HG03135 (cell line): ENCODE results near the gene USH2A.
A peak's percentile ranks its signal among the peaks of the same experiment; 100 is the strongest.

Experiments
- ATAC-seq: cut with Tn5 transposase; IDR thresholded peaks from one replicate; pipeline ENCODE4 v1.9.1; 2021; ENCODE audit warnings: mild to moderate bottlenecking, moderate library complexity; ENCODE audit not compliant: unreplicated experiment

The USH2A gene

DNA sequence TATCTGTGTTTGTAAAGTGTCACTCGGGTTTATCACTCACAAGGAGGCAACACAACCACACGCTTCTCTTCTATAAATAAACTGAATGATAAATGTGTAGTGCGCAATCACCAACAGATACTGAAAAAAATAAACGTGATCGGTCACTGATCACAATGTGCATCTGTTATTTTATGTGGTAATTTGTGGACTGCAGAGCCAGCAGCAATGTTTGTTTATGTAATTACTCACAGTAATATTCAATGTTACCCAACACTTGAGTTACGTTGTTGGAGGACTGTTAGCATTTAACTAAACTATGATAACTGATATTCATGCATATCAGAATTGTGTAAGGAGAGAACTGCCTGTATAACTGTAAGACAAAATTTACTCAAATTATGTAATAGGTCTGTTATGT, 129.6 kb downstream of the USH2A start:
- ATAC-seq = no peak

- ATAC-seq = no peak
These were observed 133.2 kb downstream of the USH2A start for GRCh38 chr1:216290074-216290473.

DNA sequence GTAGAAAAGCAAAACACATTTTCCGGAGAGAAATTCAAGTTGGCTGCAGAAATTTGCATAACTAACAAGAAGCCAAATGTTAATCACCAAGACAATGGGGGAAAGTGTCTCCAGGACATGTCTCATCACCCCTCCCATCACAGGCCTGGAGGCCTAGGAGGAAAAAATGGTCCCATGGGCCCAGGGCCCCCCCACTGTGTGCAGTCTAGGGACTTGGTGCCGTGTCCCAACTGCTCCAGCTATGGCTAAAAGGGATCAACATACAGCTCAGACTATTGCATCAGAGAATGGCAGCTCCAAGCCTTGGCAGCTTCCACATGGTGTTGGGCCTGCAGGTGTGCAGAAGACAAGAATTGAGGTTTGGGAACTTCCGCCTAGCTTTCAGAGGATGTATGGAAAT, 138.2 kb downstream of the USH2A start:
- no peak for ATAC-seq

DNA sequence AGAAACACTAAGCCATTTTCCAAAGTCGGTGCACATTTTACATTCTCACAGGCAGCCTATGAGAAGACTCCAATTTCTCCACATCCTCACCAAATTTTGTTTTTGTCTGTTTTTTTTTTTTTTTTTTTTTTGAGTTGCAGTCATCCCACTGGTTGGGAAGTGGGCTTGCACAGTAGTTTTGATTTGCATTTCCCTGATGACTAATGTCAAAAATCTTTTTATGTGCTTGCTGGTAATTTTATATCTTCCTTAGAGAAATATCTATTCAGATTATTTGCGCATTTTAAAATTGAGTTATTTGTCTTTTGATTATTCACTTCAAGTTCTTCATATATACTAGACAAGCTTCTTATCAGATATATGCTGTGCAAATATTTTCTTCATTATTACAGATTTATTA, 141.5 kb downstream of the USH2A start:
- ATAC-seq = no peak

- ATAC-seq = no peak
These were observed 153.0 kb downstream of the USH2A start for GRCh38 chr1:216270086-216270773.

- no peak for ATAC-seq
These were observed 161.6 kb downstream of the USH2A start for GRCh38 chr1:216261631-216262030.

DNA sequence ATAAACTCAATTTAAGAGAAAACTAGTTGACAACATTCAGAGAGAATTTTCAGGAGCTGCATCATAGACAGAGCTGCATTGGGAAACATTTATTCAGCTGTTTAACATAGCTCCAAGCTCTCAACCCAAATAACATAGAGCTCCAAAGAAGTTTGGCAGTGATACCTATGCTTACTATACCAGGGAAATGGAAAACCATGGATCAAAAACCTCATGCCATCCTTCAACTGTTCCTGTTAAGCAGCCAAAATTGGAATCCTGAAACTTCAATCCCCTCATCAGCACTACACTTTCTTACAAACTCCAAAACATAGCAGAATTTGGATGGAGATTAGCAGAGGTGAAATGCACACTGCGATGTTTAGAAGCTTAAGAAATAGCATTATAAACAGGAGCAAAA, 164.4 kb downstream of the USH2A start:
- ATAC-seq = no peak

GRCh38 chr1:216258386-216258785, 164.9 kb downstream of the USH2A start:
- no peak for ATAC-seq

DNA sequence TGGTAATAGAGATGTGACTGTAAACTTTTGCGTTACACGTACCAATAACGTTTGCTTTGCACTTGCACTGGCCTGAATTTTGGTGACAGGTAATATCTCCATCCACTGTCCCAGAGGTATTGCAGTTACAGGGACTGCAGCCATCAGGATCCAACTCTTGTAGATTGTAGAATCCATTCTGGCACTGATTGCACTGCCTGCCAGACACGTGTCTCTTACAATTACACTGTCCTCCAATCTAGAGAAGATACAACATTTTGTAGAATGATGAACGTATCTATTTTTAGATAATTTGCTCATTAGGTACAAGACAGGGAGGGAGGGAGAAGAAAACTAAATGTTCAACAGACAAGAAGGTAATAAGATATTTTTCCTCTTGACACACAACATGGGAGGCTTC, 172.4 kb downstream of the USH2A start:
- ATAC-seq = no peak

GRCh38 chr1:216248628-216249027, 174.6 kb downstream of the USH2A start:
- ATAC-seq = no peak

DNA sequence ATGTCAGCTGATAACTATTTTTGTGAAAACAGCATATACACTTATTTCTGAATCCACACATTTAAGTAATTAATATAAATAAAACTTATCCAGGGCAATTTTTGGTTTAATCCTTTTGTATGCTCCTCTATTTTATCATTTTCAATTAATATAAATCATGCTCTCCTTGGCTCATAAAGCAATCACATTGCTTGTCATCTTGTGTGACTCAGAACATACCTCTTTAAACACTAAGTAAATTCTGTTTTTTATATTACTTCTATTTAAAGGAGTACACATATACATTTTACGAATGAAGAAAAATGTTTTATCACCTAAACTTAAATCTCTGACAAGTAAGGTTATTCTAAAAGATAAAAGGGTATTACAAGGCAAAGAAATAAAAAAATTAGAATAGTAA, 175.3 kb downstream of the USH2A start:
- no peak for ATAC-seq

DNA sequence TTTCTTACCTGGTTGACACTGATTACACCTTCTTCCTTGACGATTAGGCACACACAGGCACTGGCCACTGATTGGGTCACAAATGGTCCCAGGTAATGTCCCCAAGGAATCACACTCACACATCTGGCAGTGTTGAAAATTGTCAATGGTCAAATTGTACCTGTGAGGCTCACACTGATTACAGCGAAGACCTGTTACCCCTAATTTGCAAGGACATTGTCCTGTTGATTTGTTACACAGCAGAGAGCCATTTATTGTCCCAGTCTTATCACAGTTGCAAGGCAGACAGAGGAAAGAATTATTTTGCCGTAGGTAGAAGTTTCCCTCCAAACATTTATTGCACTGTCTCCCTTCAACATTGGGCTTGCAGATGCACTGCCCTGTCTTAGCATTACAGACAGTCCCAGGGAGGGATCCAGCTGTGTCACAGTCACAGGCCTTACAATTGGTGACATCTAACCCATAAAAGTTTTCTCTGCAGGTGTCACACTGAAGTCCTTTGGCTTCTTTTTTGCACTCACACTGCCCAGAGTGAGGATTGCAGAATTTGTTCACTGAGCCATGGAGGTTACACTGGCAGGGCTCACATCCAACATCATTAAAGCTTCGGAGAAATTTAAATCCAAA, 176.6 kb downstream of the USH2A start:
- ATAC-seq = no peak

GRCh38 chr1:216238844-216239243, 184.4 kb downstream of the USH2A start:
- ATAC-seq = no peak

DNA sequence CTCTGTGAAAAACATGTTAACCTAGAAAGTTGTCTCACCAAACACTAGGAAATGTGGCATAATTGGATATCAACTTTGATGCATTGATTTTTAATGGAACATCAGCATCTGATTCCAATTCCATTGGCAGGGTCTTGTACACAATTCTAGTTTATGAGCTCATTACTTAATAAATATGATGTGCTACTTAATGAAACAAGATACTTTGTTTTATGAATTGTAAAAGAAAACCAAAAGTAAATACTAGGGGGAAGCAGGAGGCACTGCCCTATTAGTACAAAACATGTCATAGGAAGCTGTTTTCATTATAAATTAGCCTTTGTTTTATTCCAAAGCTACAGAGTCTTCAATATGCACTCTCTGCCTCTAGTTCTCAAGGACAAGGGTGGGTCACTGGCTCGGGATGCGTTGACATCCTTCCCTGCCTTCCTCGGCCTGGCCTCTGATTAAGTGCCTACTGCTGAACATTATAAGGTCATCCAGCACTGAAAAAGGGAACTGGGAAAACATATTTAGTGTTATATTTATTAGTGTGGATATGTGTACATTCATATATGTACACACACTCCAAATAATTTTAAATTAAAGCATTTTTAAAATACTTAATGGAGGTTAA, 185.2 kb downstream of the USH2A start:
- ATAC-seq = no peak

- ATAC-seq = no peak
These were observed 199.0 kb downstream of the USH2A start for GRCh38 chr1:216224233-216224632.

GRCh38 chr1:216223486-216223885, 199.8 kb downstream of the USH2A start:
- no peak for ATAC-seq

DNA sequence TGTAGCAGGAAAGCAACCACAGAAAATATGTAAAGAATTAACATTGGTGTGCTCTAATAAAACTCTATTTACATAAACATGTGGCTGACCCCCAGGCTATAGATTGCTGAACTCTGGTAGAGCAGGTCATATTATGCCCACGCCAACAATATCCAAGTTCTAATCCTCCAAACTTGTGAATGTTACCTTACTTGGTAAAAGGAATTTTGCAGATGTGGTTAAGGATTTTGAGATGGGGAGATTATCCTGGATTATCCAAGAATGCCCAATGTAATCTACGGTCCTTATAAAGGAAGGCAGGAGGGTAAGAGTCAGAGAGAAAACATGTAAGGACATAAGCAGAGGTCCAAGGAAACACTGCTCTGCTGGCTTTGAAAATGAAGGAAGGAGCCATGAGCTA, 201.0 kb downstream of the USH2A start:
- ATAC-seq = no peak

DNA sequence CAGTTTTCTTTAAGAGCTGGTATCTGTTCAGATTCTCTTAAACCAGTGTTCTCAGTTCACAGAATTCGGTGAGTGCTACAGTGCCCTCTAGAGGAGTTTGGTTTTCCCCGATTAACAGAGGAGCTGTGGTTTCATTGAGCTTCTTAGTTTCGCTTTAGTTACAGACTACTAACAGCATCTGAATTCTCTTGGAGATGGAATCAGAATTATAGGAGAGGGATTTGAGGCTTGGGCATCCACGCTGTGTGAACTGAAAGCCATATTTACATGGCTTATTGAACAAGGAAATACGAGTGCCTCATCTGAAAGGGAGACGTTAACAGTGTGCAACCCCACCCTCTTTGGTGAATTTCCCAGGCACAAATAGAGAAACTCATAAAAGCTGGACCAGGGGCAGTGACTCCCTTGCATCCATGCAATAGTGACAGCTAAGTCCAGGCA, 202.0 kb downstream of the USH2A start:
- peak; percentile 99 for ATAC-seq

DNA sequence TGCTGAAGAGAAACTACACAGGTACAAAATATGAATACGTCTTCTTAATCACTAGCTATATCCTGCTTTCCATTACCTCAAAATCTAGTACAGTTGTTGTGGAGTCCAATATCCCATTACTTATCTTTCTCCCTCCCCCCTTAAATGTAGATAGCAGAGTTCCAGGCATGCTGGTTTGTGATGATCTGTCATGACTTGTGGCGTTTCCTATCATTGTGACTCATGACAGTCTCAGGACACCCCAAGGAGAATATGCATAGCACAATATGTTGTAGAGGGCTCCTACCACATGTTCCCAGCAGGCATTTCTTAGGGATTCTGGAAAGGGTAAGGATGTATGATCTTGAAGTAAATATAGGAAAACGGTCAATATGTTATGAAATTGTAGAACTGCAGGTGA, 206.9 kb downstream of the USH2A start:
- ATAC-seq = no peak

GRCh38 chr1:216215169-216215568, 208.1 kb downstream of the USH2A start:
- ATAC-seq = no peak

DNA sequence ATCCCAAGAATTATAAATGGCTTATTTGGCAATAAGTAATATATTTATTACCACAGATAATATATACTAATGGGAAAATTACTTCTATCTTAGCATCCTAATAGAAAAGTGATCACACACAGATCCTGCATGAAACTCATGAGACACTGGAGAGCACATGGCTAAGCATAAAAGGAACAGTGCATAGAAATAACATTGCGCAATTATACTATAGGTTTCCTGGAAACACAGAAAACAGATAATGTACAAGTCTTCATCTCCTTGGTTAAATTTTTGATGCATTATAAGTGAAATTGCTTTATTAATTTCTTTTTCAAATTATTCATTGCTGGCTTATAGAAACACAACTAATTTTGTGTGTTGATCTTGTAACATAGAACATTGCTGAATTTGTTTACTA, 210.4 kb downstream of the USH2A start:
- no peak for ATAC-seq

DNA sequence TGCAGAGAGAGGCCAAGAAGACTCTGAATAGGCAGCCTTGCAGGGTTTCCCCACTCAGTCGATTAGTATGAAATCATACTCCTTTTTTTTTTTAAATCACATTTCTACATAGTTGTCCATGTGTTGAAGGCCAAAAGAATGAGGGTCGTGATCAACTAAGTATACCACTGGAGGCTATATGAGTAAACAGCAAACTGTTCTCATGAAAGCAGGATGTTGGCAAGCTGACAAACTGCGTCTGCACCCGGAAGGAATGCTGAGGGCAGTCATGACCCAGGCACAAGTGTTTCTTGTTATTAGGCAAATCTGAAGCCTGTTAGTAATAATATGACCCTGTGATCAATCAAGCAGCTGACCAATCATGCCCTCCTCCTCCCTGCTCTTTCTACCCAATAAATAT, 213.2 kb downstream of the USH2A start:
- no peak for ATAC-seq
